ENCODE measurements around the gene WDFY1.

Gene WDFY1

GRCh38 chr2:223973606-223974005 is 28.5 kb upstream of the WDFY1 start:
- in situ Hi-C loops (cut with MboI; ENCODE audit: low pct_unique_long_range_greater_than_20kb, low sequenced_read_pairs, unreplicated experiment): no loop called here
- DNase-seq (ENCODE audit: low spot score): no peak
- TF ChIP-seq, protein P1, sequence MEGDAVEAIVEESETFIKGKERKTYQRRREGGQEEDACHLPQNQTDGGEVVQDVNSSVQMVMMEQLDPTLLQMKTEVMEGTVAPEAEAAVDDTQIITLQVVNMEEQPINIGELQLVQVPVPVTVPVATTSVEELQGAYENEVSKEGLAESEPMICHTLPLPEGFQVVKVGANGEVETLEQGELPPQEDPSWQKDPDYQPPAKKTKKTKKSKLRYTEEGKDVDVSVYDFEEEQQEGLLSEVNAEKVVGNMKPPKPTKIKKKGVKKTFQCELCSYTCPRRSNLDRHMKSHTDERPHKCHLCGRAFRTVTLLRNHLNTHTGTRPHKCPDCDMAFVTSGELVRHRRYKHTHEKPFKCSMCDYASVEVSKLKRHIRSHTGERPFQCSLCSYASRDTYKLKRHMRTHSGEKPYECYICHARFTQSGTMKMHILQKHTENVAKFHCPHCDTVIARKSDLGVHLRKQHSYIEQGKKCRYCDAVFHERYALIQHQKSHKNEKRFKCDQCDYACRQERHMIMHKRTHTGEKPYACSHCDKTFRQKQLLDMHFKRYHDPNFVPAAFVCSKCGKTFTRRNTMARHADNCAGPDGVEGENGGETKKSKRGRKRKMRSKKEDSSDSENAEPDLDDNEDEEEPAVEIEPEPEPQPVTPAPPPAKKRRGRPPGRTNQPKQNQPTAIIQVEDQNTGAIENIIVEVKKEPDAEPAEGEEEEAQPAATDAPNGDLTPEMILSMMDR (IDR thresholded peaks at IDR 0.05; ENCODE audit: extremely low read depth, insufficient read depth, missing control alignments): no peak

GRCh38 chr2:223972656-223973102 is 27.5 kb upstream of the WDFY1 start:
- no peak for DNase-seq (ENCODE audit: low spot score)
- TF ChIP-seq, protein P1 (IDR thresholded peaks at IDR 0.05; ENCODE audit: extremely low read depth, insufficient read depth, missing control alignments): no peak
- in situ Hi-C loops (cut with MboI; ENCODE audit: low pct_unique_long_range_greater_than_20kb, low sequenced_read_pairs, unreplicated experiment): no loop called here

DNA sequence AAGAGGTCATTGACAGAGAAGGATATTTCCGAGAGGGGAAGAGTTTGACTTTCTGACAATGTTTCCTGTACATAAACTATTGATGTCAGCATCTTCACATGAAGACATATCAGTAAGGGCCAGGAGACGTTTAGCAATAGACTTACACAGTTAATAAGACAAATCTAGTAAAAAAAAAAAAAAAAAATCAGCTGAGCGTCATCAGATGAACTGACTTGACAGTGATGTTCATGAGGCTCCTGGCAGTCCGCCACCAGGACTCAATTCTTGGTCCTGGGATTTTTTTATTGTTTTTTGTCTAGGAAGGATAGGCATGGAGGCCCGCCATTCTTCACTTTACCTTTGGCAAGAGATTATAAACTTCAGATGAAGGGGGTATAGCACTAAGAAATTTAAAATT is 26.6 kb upstream of the WDFY1 start:
- in situ Hi-C loops (cut with MboI; ENCODE audit: low pct_unique_long_range_greater_than_20kb, low sequenced_read_pairs, unreplicated experiment): no loop called here
- TF ChIP-seq, protein P1 (IDR thresholded peaks at IDR 0.05; ENCODE audit: extremely low read depth, insufficient read depth, missing control alignments): no peak
- no peak for DNase-seq (ENCODE audit: low spot score)

DNA sequence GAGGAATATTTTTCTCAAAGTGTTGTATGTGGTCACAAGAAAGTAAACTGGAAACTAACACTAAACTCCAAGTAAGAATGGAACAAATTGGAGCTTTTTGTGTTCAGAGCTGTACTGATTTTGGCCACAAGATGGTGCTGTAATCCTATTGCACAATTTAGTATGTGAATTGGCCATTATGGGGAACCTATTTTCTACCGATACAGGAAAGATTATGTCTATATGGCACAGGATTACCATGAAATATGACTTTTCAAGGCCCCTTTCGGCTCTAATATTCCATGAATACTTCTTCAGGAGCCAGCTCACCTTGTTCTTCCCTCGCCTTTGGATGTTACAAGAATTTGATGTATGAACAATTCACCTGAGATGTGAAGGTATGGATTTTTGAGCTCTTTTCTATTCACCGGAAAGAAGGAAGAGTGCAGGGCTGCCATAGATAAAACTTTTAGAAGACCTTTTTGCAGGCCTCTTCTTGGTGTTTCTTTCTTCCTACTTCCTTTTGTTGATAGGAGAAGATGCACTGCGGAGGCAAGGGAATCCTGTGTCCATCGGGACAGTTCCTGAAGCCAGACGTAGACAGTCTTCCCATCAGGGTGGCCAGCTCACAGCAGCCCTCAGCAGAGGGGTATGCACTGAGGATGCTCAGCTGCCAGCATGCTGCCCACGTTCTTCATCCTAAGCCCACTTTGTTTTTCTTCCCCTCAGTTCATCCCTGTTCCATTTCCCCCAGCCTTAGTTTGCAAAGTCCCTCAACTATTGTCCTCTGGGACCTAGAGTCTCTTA is 25.4 kb upstream of the WDFY1 start:
- in situ Hi-C loops (cut with MboI; ENCODE audit: low pct_unique_long_range_greater_than_20kb, low sequenced_read_pairs, unreplicated experiment): no loop called here
- peak; percentile 45 for DNase-seq (ENCODE audit: low spot score)
- TF ChIP-seq, protein P1 (IDR thresholded peaks at IDR 0.05; ENCODE audit: extremely low read depth, insufficient read depth, missing control alignments): peak; percentile 83

- TF ChIP-seq, protein P1 (IDR thresholded peaks at IDR 0.05; ENCODE audit: extremely low read depth, insufficient read depth, missing control alignments): no peak
- no peak for DNase-seq (ENCODE audit: low spot score)
- in situ Hi-C loops (cut with MboI; ENCODE audit: low pct_unique_long_range_greater_than_20kb, low sequenced_read_pairs, unreplicated experiment): no loop called here
These were observed 24.7 kb upstream of the WDFY1 start for GRCh38 chr2:223969856-223970255.

- DNase-seq (ENCODE audit: low spot score): no peak
- TF ChIP-seq, protein P1 (IDR thresholded peaks at IDR 0.05; ENCODE audit: extremely low read depth, insufficient read depth, missing control alignments): no peak
These were observed 24.2 kb upstream of the WDFY1 start for GRCh38 chr2:223969315-223969714.

More at GRCh38 chr2:223969315-223969714, 24.2 kb upstream of the WDFY1 start:
- in situ Hi-C loops (cut with MboI; ENCODE audit: low pct_unique_long_range_greater_than_20kb, low sequenced_read_pairs, unreplicated experiment): no loop called here
